Transverse colon (tissue), 4 donors: Measurements from ENCODE around the gene CAST. TPM values are rescaled to one million over a fixed set of nuclear protein-coding genes. Genes with fewer than 3 reads are reported as not detected.

Experiments
- DNase-seq: peaks from one replicate; pipeline ENCODE4 v3.0.0-alpha.2; 2019
- H3K27ac ChIP-seq, 4 donors: fragments of 200-600 bp; sonication (generic); 2 replicates each; pipeline ENCODE4 v1.5.1; 2016 to 2018; ENCODE audit warnings: inconsistent platforms in 4 of 4
- H3K27me3 ChIP-seq: fragments of 200-600 bp; sonication (generic); 2 replicates; pipeline ENCODE4 v1.5.1; 2017; ENCODE audit warnings: inconsistent platforms
- H3K36me3 ChIP-seq, 4 donors: fragments of 200-600 bp; sonication (generic); 2 replicates each; pipeline ENCODE4 v1.5.1; 2017 to 2019; ENCODE audit warnings: inconsistent platforms in 4 of 4
- H3K4me1 ChIP-seq, 4 donors: fragments of 200-600 bp; sonication (generic); 2 replicates each; pipeline ENCODE4 v1.5.1; 2017 to 2020; ENCODE audit warnings: inconsistent platforms in 4 of 4
- H3K4me3 ChIP-seq, 4 donors: fragments of 200-600 bp; sonication (generic); 1 replicate in 1 of 4; 2 replicates in 3 of 4; pipeline versions ENCODE4 v1.5.1 to v1.6.1; 2017 to 2019; ENCODE audit warnings: inconsistent platforms in 4 of 4
- H3K9me3 ChIP-seq, 2 donors: fragments of 200-600 bp; sonication (generic); 2 replicates each; pipeline ENCODE4 v1.5.1; 2017 to 2019; ENCODE audit warnings: inconsistent platforms in 2 of 2
- EP300 ChIP-seq: sonication (generic); formaldehyde crosslinking; IDR thresholded peaks from one replicate; pipeline ENCODE4 v1.6.1; 2017; ENCODE audit warnings: antibody characterized with exemption, low read depth
- POLR2A ChIP-seq: fragments of 450-650 bp; IDR thresholded peaks from one replicate; pipeline ENCODE4 v1.6.1; 2016; ENCODE audit warnings: antibody characterized with exemption, mild to moderate bottlenecking, moderate library complexity
- POLR2AphosphoS5 ChIP-seq, 3 donors: sonication (generic); formaldehyde crosslinking; IDR thresholded peaks; one replicate each; pipeline ENCODE4 v1.6.1; 2016; ENCODE audit warnings: antibody characterized with exemption in 3 of 3
- WGBS, 2 donors: methylation state at CpG; one replicate each; pipeline ENCODE4 v1.1.5; 2018; ENCODE audit warnings: low coverage in 1 of 2; 5-methylcytosine and 5-hydroxymethylcytosine counted together
- in situ Hi-C, 4 donors: fragments of 200-750 bp; cut with MboI; loops; one replicate each; pipeline versions ENCODE4 v1.15.0 to v1.15.1; 2017; ENCODE audit warnings: low sequenced_read_pairs in 3 of 4, low pct_ligation_motif_present in 1 of 4, low pct_unique_long_range_greater_than_20kb in 1 of 4
- intact Hi-C: fragments of 100-400 bp; cut with DNase I; formaldehyde crosslinking; loops from one replicate; pipeline ENCODE4 v1.15.1; 2023; ENCODE audit warnings: low total_unique reads
- total RNA-seq, 4 donors: library from RNA; depleted of rRNA; stranded (reverse); fragments of >200 nt; gene quantifications; one replicate each; pipeline ENCODE4 v1.1.0, GENCODE V29; 2016
- TF ChIP-seq, protein P1 (sequence below), 5 experiments: fragments of 200-600 bp in 3 of 5; fragments of 450-650 bp in 2 of 5; sonication (generic) in 3 of 5; IDR thresholded peaks; 1 replicate in 2 of 5; 2 replicates in 3 of 5; pipeline ENCODE4 v1.5.1; 2016 to 2017; ENCODE audit warnings: antibody characterized with exemption in 5 of 5, inconsistent platforms in 3 of 5, mild to moderate bottlenecking in 2 of 5, moderate library complexity in 1 of 5

Gene CAST
- total RNA-seq, 4 donors from 2014 or later: 237 to 556 (median 335) TPM

DNA sequence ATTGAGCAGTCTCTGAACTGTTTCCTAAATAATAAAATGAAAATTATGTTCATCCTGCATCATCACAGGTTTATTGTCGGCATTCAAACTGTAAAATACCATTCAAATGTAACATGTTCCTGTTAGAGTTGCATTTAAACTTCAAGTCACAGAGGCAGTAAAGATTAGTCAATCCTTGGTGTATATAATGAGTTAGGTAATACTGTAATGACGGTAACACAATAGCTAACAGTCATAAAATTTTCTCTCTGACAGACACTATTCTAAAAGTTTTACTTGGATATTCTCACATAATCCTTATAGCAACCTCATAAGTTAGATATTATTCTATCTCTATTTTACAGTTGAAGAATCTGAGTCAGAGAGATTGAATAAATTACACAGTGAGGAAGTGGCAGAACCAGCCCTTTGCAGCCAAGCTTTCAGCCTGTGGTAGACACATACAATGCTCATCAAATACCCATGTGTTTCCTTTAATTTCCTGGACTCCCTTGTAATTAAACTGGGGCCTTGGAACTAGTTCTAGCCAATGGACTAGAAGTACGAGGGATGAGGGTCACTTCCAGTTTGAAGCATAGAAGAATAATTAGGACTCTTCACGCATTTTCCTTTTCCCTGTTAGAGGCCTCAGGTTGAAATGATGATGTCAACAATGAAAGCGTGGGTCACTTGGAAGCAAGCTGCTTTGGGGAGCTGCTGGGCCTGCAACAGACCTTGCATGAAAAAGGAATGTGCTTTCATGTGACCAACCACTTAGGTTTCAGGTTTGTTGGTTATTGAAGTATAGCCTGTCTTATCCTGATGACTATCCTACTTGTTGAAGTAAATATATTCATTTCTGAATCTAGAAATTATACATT lies 12.3 kb upstream of the CAST start:
- 20 to 54% methylated on average over 1 to 5 of the region's 5 CpGs for WGBS, 2 donors
- Histone ChIP-seq H3K27me3 (no peaks in the 10 kb centered on the region), H3K9me3 (no peaks in the 10 kb centered on the region), H3K36me3 (no peaks in the 10 kb centered on the region), H3K4me1 (peaks cover 4 to 35% (median 24%) of the 10 kb centered on the region in 4 donors), H3K4me3 (no peak overlapping the region), H3K27ac (peak overlapping the region; percentile 65 to 83 (median 78))
- in situ Hi-C loops (no loop called here), intact Hi-C loops (no loop called here)
- TF ChIP-seq POLR2AphosphoS5 (IDR thresholded peaks at IDR 0.05): peak in 1 of 3 donors; percentile 54
- TF ChIP-seq, protein P1, sequence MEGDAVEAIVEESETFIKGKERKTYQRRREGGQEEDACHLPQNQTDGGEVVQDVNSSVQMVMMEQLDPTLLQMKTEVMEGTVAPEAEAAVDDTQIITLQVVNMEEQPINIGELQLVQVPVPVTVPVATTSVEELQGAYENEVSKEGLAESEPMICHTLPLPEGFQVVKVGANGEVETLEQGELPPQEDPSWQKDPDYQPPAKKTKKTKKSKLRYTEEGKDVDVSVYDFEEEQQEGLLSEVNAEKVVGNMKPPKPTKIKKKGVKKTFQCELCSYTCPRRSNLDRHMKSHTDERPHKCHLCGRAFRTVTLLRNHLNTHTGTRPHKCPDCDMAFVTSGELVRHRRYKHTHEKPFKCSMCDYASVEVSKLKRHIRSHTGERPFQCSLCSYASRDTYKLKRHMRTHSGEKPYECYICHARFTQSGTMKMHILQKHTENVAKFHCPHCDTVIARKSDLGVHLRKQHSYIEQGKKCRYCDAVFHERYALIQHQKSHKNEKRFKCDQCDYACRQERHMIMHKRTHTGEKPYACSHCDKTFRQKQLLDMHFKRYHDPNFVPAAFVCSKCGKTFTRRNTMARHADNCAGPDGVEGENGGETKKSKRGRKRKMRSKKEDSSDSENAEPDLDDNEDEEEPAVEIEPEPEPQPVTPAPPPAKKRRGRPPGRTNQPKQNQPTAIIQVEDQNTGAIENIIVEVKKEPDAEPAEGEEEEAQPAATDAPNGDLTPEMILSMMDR (IDR thresholded peaks at IDR 0.05): no peak
- peak; percentile 35 for DNase-seq

DNA sequence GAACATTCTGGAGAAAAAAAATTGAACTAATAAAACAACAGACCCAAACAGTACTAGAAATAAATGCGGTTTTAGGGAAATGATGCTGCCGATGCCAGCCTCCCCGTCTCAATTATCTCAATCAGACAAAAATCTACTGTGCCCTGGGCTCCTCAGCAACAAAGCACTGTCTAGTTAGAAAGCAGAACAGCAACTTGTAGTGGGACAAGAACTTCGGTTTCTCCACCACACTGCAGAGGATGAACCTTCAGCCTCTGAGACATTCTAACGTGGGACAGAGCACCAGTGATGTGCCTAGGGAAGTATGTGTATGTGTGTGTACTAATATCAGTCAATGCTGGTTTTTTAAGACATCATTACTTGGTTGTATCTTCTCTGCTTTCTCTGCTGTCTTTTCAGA lies 11.1 kb upstream of the CAST start:
- Histone ChIP-seq H3K4me3 (no peak overlapping the region), H3K27me3 (no peaks in the 10 kb centered on the region), H3K27ac (peak overlapping the region in 2 of 4 donors; percentile 76 to 83), H3K36me3 (no peaks in the 10 kb centered on the region), H3K4me1 (peaks cover 4 to 46% (median 25%) of the 10 kb centered on the region in 4 donors), H3K9me3 (no peaks in the 10 kb centered on the region)
- WGBS, 2 donors: 77 to 85% methylated on average over 5 of the region's 5 CpGs
- in situ Hi-C loops (no loop called here), intact Hi-C loops (no loop called here)
- TF ChIP-seq POLR2AphosphoS5 (IDR thresholded peaks at IDR 0.05) (no peak), EP300 (no peak), POLR2A (no peak)
- TF ChIP-seq, protein P1 (IDR thresholded peaks at IDR 0.05): no peak
- no peak for DNase-seq

DNA sequence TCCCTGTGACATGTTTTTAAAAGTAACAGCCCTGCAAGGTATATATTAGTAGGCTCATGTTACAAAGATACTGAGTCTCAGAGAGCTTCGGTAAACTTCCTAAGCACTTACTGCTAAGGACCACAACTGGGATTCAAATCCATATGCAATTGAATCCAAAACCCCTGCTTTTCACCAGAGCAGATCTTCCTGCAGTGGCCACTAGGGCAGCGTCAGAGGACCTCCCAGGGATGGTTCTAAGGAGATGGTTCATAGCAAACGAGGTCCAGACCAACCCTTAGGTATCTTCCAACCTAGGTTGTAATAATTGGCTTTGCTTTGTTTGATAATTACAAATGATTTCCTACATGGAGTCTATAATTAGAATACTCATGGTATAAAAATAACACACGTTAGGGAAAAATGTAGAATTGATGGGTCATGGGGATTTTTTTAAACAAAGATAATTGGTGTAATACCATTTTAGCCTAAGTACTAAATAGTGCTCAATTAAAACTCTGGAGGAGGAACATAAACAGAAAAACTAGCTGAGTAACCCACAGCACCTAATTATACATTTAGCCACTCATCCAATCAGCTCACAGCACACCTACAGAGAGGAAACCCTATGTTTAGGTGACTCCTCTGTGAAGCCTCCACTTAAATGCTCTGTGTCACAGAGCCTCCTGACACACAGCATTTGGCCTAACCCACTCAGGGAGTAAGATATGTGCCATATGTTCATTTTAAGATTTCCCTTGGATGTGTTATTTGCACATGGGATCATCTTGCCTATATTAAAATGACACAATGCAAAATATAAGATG lies 10.0 kb upstream of the CAST start:
- in situ Hi-C loops: no loop called here
- no peaks in the 10 kb centered on the region for H3K9me3 ChIP-seq
- no peaks in the 10 kb centered on the region for H3K36me3 ChIP-seq
- H3K27me3 ChIP-seq: no peaks in the 10 kb centered on the region
- no peak for DNase-seq
- 70 to 71% methylated on average over 2 to 4 of the region's 4 CpGs for WGBS, 2 donors
- TF ChIP-seq, protein P1 (IDR thresholded peaks at IDR 0.05): peak in 4 of 5 experiments; percentile 25 to 37 (median 32)
- TF ChIP-seq EP300 (no peak), POLR2AphosphoS5 (IDR thresholded peaks at IDR 0.05) (no peak)
- peaks cover 4 to 57% (median 33%) of the 10 kb centered on the region in 4 donors for H3K4me1 ChIP-seq
- H3K27ac ChIP-seq: no peak overlapping the region
- intact Hi-C loops: no loop called here
- H3K4me3 ChIP-seq: no peak overlapping the region

DNA sequence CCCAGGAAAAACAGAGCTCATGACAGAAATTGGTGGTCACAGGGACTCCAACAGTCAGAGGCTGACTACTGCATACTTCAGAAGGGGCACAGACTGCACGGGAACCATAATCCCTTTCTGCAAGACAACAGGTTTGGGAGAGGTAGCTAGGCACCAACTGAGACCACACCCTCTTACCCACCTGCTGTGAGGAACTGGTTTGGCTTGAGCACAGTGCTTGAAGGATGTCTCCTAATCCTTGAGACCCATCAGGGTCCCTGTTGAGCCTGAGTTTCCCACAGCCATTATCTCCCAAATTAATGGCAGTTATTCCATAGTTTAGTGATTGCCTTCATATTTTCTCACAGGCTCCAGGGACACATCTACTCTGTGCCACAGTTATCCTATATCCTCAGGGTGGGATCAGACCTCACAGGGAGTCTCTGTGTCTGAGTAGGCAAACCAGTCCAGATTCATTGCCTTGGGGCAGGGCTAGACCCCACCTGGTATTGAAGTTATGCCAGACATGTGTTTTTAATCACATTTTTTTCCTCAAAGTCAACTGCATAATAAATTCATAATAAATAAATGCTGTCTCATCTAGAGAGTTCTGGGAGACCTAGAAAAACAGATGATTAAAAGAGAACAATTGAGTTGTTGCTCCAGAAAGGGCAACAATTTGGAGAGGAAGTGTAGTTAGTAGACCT lies 9.3 kb upstream of the CAST start:
- in situ Hi-C loops (no loop called here), intact Hi-C loops (no loop called here)
- TF ChIP-seq, protein P1 (IDR thresholded peaks at IDR 0.05): no peak
- no peak for TF ChIP-seq POLR2A
- no peak for TF ChIP-seq POLR2AphosphoS5 (IDR thresholded peaks at IDR 0.05)
- TF ChIP-seq EP300: no peak
- Histone ChIP-seq H3K27me3 (no peaks in the 10 kb centered on the region), H3K27ac (no peak overlapping the region), H3K36me3 (no peaks in the 10 kb centered on the region), H3K4me3 (no peak overlapping the region), H3K4me1 (peaks cover 3 to 57% (median 27%) of the 10 kb centered on the region in 4 donors), H3K9me3 (no peaks in the 10 kb centered on the region)
- no peak for DNase-seq
- WGBS, 2 donors: 60% methylated on average over 1 of the region's 1 CpG; no CpG with 5 or more reads in 1 of the 2 donors
